H1 (cell line): ENCODE data around the gene ZNF879.

Experiments used
- BACH1 ChIP-seq: IDR thresholded peaks from 2 replicates; pipeline ENCODE4 v1.6.1; 2012; ENCODE audit warnings: low read length, improper control_type of control experiment
- GABPA ChIP-seq: IDR thresholded peaks from 2 replicates; pipeline ENCODE4 v1.6.1; 2011; ENCODE audit warnings: mild to moderate bottlenecking, low read length, moderate library complexity, borderline replicate concordance; ENCODE audit not compliant: insufficient read depth
- RXRA ChIP-seq: IDR thresholded peaks from 2 replicates; pipeline ENCODE4 v1.6.1; 2011; ENCODE audit warnings: low read depth, mild to moderate bottlenecking, low read length, moderate library complexity; ENCODE audit not compliant: insufficient read depth

GRCh38 chr5:179065703-179066102 is 42.1 kb downstream of the ZNF879 start:
- no peak for TF ChIP-seq BACH1
- no peak for TF ChIP-seq RXRA
- no peak for TF ChIP-seq GABPA
